GM21619 (cell line): ENCODE results near the gene KIF26B.
"Not testable (repeated sequence)": the region's sequence is repeated elsewhere in the genome, so short reads cannot be mapped to it uniquely, and the experiment has no call there.

Source experiments
- ATAC-seq: cut with Tn5 transposase; IDR thresholded peaks from one replicate; pipeline ENCODE4 v1.9.1; 2021; ENCODE audit not compliant: unreplicated experiment

The KIF26B gene

DNA sequence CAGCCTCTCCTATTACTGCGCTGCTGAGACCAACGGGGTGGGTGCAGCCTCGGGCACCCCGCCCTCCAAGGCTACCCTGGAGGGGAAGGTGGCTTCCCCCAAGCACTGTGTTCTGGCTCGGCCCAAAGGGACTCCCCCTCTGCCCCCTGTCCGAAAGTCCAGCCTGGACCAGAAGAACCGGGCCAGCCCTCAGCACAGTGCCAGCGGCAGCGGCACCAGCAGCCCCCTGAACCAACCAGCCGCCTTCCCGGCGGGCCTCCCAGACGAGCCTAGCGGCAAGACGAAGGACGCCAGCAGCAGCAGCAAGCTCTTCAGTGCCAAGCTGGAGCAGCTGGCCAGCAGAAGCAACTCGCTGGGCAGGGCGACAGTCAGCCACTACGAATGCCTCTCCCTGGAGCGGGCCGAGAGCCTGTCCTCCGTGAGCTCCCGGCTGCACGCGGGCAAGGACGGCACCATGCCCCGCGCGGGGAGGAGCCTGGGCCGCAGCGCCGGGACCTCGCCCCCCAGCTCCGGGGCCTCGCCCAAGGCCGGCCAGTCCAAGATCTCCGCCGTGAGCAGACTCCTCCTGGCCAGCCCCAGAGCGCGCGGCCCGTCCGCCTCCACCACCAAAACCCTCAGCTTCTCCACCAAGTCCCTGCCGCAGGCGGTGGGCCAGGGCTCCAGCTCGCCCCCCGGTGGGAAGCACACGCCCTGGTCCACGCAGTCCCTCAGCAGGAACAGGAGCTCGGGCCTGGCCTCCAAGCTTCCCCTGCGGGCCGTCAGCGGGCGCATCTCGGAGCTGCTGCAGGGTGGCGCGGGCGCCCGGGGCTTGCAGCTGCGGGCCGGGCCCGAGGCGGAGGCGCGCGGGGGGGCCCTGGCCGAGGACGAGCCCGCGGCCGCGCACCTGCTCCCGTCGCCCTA is 533.1 kb downstream of the KIF26B start:
- ATAC-seq, result no peak

GRCh38 chr1:245688536-245689453 is 534.0 kb downstream of the KIF26B start:
- no peak for ATAC-seq

GRCh38 chr1:245690156-245690690 is 535.4 kb downstream of the KIF26B start:
- ATAC-seq, result no peak

DNA sequence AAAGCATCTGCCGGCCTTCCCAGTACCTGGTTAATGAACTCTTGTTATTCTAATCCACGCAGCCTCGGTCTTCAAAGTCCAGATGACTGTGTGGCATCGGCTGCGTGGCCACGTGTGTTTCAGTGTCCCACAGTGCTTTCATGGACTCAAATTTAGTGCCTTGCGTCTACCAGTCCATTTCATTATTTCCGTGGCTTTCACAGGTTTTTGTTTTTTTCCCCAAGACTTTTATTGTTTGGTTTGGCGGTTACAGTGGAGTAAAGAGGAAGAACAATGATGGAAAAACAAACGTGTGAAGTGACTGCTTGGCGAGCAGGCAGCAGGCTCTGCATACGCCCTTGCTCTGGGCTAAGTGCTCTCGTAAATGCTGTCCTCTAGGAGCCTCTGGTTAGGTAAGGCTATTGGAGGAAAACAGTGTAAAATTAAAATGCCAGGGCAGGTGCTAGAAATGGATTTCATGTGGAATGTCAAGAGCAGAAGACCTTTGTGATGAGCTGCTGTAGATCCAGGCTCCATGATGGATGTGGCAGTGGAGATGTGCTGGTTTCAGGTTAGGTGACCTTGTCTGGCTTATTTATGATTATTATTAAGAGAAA is 536.3 kb downstream of the KIF26B start:
- no peak for ATAC-seq

DNA sequence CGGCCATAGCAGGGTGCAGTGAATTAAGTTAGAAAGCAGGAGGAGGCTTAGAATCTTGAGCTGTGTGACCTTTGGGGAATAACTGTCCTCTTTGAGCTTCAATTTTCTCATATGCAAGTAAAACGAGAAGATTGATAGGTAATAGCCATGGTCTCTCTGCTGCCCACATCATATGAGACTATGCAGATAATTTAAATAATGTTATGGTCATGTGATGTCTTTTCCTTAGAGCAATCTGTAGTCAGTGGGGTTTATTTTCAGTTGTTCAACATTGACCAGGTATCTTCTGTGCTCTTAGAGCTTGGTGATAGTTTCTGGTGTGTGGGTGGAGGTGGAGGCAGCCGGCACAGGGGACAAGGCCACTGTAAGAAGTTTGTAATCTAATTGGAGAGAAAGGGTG is 537.1 kb downstream of the KIF26B start:
- ATAC-seq, result no peak

GRCh38 chr1:245692318-245692717 is 537.5 kb downstream of the KIF26B start:
- no peak for ATAC-seq

DNA sequence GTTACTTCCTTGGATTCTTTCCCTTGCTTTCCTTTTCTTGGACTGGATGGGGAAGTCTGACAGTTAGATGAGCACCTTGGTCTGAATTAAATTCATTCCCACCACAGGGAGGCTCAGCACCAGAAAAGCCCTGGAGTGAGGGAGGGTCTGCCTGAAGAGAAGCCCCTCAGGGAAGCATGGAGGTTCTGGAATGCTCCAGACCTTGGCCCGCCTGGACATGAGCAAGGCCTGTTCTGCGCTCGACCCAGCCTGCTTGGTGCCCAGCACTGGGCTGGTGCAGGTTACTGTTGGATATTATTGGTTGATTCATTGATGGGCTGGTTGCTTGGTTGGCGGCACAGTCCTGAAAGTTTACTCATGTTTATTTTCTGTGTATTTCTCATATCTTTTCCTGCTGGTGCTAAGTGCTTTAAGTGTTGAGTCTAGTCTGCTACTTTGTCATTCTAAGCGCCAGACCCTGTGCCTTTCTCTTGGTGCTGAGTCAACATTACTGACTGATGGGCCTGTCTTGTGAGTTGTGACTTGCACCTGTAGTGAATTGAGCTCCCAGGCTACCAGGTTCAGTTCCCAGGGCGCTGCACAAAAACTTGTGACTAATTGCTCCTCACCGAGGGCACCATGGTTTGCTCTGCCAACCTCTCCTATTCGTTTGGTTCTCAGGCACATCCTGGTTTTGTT is 538.5 kb downstream of the KIF26B start:
- no peak for ATAC-seq

GRCh38 chr1:245693941-245694752 is 539.4 kb downstream of the KIF26B start:
- ATAC-seq, result no peak

DNA sequence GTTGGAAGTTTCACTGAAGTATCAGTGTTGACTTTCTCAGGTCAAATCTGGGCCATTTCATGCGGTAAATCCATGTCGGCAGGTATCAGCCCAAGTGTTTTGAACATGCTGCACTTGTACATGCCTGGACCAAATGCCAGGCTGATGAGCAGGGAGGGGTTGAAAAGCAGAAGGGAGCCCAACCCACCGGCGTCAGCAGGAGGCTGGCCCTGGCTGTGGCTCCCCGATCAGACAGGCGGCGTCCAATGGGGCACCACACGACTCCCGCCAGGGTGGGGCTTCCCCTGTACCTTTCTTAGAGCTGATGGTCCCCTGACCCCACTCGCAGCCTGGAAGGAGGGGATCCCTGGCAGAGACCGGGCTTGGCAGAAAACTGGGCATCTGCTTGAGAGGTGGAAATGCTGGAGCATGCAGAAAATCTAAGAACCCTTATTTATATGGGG is 540.0 kb downstream of the KIF26B start:
- no peak for ATAC-seq

DNA sequence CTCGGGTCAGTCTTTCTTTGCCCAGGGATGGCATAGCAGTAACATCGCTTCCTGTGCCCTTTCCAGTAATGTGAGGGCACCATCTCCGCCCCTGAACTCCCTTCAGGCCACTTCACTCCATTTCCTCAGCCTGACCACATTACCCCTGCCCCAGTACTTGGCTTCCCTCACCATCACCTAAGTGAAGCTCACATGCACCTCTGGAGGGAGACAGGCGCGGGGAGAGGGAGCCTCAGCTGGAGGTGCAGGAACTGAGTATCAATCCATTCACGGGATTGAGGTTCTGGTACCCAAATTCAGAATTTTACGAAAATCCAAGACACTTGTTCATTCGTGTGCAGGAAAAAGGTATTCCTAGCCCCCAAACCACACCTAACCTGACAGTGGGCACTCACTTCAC is 540.4 kb downstream of the KIF26B start:
- ATAC-seq, result no peak

DNA sequence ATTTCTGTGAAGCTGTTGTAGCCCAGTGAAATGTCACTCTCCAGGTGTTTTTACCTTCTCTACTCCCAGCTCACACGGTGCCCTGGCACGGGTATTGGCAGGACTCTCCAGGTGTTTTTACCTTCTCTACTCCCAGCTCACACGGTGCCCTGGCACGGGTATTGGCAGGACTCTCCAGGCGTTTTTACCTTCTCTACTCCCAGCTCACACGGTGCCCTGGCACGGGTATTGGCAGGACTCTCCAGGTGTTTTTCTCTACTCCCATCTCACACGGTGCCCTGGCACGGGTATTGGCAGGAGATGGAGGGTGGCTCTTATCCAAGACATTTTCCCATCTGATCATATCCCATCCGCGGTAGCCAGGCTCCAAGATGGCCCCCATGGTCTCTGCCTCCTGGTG is 540.9 kb downstream of the KIF26B start:
- ATAC-seq, result not testable (repeated sequence)

DNA sequence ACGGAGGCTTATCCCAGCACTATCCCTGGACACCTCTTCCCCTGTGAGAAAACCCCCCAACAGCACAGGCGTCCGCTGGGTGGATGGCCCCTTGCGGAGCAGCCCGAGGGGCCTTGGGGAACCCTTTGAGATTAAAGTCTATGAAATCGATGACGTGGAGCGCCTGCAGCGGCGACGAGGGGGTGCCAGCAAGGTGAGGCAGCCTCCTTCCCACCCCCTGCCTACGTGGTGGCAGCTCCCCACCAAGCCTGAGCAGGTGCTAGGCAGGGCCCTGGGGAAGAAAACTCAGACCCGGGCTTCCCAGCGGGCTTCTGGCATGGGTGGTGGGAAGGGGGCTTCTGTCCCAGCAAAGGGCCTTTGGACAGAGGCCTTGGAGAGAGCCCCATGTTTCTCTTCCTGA is 543.3 kb downstream of the KIF26B start:
- ATAC-seq, result no peak

- no peak for ATAC-seq
These were observed 544.1 kb downstream of the KIF26B start for GRCh38 chr1:245698860-245699259.

GRCh38 chr1:245700631-245701030 is 545.8 kb downstream of the KIF26B start:
- ATAC-seq, result no peak

DNA sequence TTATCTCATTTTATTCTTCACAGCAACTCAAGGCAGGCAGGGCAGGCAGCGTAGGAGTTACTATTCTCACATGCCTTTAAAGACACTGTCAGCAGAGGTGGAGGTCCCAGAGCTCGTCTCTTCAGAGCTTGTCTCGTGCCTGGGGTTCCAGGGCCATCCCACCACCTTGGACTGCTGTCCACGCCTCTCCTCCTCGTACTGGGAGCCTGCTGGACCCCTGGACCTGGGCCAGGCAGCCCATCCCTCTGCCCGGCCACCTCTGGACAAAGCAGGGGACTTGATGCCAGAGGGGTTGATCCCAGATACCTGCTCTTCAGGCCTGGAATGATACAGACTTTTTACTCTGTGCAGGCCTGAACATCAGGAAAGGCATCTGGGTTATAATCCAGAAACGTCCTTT is 546.8 kb downstream of the KIF26B start:
- no peak for ATAC-seq

DNA sequence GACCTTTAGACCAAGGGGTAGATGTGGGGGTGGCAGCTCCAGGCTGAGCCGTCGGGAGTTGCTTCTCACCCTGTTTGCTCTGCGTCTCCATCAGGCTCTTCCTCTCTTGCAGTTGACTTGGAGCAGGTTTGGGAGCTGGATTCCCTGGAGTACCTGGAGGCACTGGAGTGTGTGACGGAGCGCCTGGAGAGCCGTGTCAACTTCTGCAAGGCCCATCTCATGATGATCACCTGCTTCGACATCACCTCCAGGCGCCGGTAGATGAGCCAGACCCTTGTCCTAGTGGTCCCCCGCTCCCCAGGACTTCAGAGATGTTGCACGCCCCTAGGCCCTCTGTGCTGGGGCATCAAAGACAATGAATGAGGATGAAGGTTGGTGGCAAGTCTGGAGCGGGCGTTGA is 547.6 kb downstream of the KIF26B start:
- ATAC-seq, result no peak

GRCh38 chr1:245704341-245704740 is 549.6 kb downstream of the KIF26B start:
- ATAC-seq, result no peak

- no peak for ATAC-seq
These were observed 550.0 kb downstream of the KIF26B start for GRCh38 chr1:245704765-245705164.

- no peak for ATAC-seq
These were observed 553.2 kb downstream of the KIF26B start for GRCh38 chr1:245707941-245708340.
